M059J (cell line): ENCODE data around the gene PNP. TPM values are rescaled to one million over a fixed set of nuclear protein-coding genes. Genes with fewer than 3 reads are reported as not detected.
A peak's percentile ranks its signal among the peaks of the same experiment; 100 is the strongest.
"Not testable (repeated sequence)": the region's sequence is repeated elsewhere in the genome, so short reads cannot be mapped to it uniquely, and the experiment has no call there.

Experiments used
- DNase-seq: peaks from one replicate; pipeline ENCODE4 v3.0.0-alpha.2; 2012; ENCODE audit warnings: low read depth
- total RNA-seq: library from RNA; depleted of rRNA; stranded (reverse); fragments of >200 nt; shearing (Covaris generic); gene quantifications from 2 replicates; pipeline ENCODE4 v1.2.3, GENCODE V29; 2014; rRNA removed

PNP gene
- total RNA-seq, 1 experiment from 2014 or later, result 84.2 TPM

- no peak for DNase-seq
These were observed 23.3 kb downstream of the PNP start for GRCh38 chr14:20492486-20492885.

GRCh38 chr14:20493634-20494033 lies 24.4 kb downstream of the PNP start:
- DNase-seq, result no peak

- peak; percentile 59 for DNase-seq
These were observed 25.9 kb downstream of the PNP start for GRCh38 chr14:20494935-20495766.

GRCh38 chr14:20498622-20499021 lies 29.4 kb downstream of the PNP start:
- no peak for DNase-seq

GRCh38 chr14:20499108-20499507 lies 29.9 kb downstream of the PNP start:
- peak; percentile 38 for DNase-seq

GRCh38 chr14:20499881-20500280 lies 30.7 kb downstream of the PNP start:
- no peak for DNase-seq

GRCh38 chr14:20501346-20501745 lies 32.1 kb downstream of the PNP start:
- DNase-seq, result no peak

GRCh38 chr14:20503898-20504297 lies 34.7 kb downstream of the PNP start:
- DNase-seq, result no peak

- not testable (repeated sequence) for DNase-seq
These were observed 37.1 kb downstream of the PNP start for GRCh38 chr14:20506276-20506675.

- not testable (repeated sequence) for DNase-seq
These were observed 37.5 kb downstream of the PNP start for GRCh38 chr14:20506752-20507151.

GRCh38 chr14:20507537-20507936 lies 38.3 kb downstream of the PNP start:
- not testable (repeated sequence) for DNase-seq

- DNase-seq, result no peak
These were observed 39.2 kb downstream of the PNP start for GRCh38 chr14:20508367-20508766.

GRCh38 chr14:20512177-20512905 lies 43.1 kb downstream of the PNP start:
- no peak for DNase-seq

GRCh38 chr14:20515846-20516245 lies 46.6 kb downstream of the PNP start:
- peak; percentile 52 for DNase-seq

- peak; percentile 51 for DNase-seq
These were observed 47.7 kb downstream of the PNP start for GRCh38 chr14:20516921-20517320.

GRCh38 chr14:20522332-20522731 lies 53.1 kb downstream of the PNP start:
- no peak for DNase-seq

- no peak for DNase-seq
These were observed 54.8 kb downstream of the PNP start for GRCh38 chr14:20524027-20524426.

Other genes with a start within 250 kb of the PNP start
- not detected in 2 replicates for gene OR11H6, start 245.7 kb upstream of the PNP start, total RNA-seq
- gene OR11H7, start 240.4 kb upstream of the PNP start, total RNA-seq, result not detected in 2 replicates
- not detected in 2 replicates for gene OR11H4, start 230.1 kb upstream of the PNP start, total RNA-seq
- gene TTC5, start 163.5 kb upstream of the PNP start, total RNA-seq, result 4.0 and 9.5 TPM in 2 replicates
- 54.8 and 57.0 TPM in 2 replicates for gene CCNB1IP1, start 136.1 kb upstream of the PNP start, total RNA-seq
- gene PARP2, start 125.8 kb upstream of the PNP start, total RNA-seq, result 25.4 and 27.8 TPM in 2 replicates
- gene TEP1, start 55.9 kb upstream of the PNP start, total RNA-seq, result 14.3 and 16.8 TPM in 2 replicates
- not detected in 2 replicates for gene KLHL33, start 33.2 kb upstream of the PNP start, total RNA-seq
- 61.5 and 70.0 TPM in 2 replicates for gene OSGEP, start 14.6 kb upstream of the PNP start, total RNA-seq
- 46.0 and 64.7 TPM in 2 replicates for gene APEX1, start 14.2 kb upstream of the PNP start, total RNA-seq
- gene PIP4P1, start 8.0 kb upstream of the PNP start, total RNA-seq, result 23.8 and 27.2 TPM in 2 replicates
- gene RNASE10, start 36.1 kb downstream of the PNP start, total RNA-seq, result not detected in 2 replicates
- not detected in 2 replicates for gene RNASE9, start 91.6 kb downstream of the PNP start, total RNA-seq
- gene RNASE11, start 118.6 kb downstream of the PNP start, total RNA-seq, result not detected in 2 replicates
- gene RNASE12, start 122.0 kb downstream of the PNP start, total RNA-seq, result not detected in 2 replicates
- not detected in 2 replicates for gene OR6S1, start 172.3 kb downstream of the PNP start, total RNA-seq
- 12.1 and 13.3 TPM in 2 replicates for gene RNASE4, start 215.2 kb downstream of the PNP start, total RNA-seq
- gene ANG, start 219.4 kb downstream of the PNP start, total RNA-seq, result 2.8 and 3.0 TPM in 2 replicates